ENCODE results near the gene EGFR. TPM values are rescaled to one million over a fixed set of nuclear protein-coding genes. Genes with fewer than 3 reads are reported as not detected.

Gene EGFR
- total RNA-seq, 1 donor from 2014 or later = 12.8 TPM

- no peak overlapping the region for H3K27ac Mint-ChIP-seq (ENCODE audit: unreplicated experiment)
- H3K4me3 Mint-ChIP-seq (ENCODE audit: unreplicated experiment) = no peak overlapping the region
- H3K4me1 Mint-ChIP-seq (ENCODE audit: low read depth, unreplicated experiment) = peaks cover 3% of the 10 kb centered on the region
- peaks cover 1% of the 10 kb centered on the region for H3K9me3 Mint-ChIP-seq (ENCODE audit: unreplicated experiment)
- DNase-seq = no peak
- H3K27me3 Mint-ChIP-seq (ENCODE audit: unreplicated experiment) = no peaks in the 10 kb centered on the region
- H3K36me3 Mint-ChIP-seq (ENCODE audit: unreplicated experiment) = no peaks in the 10 kb centered on the region
- TF ChIP-seq CTCF (IDR thresholded peaks at IDR 0.05; ENCODE audit: partially characterized antibody, unreplicated experiment) = no peak
These were observed 221.8 kb downstream of the EGFR start for GRCh38 chr7:55240418-55241142.

- no peak for DNase-seq
- no peak for TF ChIP-seq CTCF (IDR thresholded peaks at IDR 0.05; ENCODE audit: partially characterized antibody, unreplicated experiment)
- H3K27ac Mint-ChIP-seq (ENCODE audit: unreplicated experiment) = no peak overlapping the region
- no peaks in the 10 kb centered on the region for H3K27me3 Mint-ChIP-seq (ENCODE audit: unreplicated experiment)
- no peak overlapping the region for H3K4me3 Mint-ChIP-seq (ENCODE audit: unreplicated experiment)
- no peaks in the 10 kb centered on the region for H3K36me3 Mint-ChIP-seq (ENCODE audit: unreplicated experiment)
- H3K4me1 Mint-ChIP-seq (ENCODE audit: low read depth, unreplicated experiment) = peaks cover under 1% of the 10 kb centered on the region
- H3K9me3 Mint-ChIP-seq (ENCODE audit: unreplicated experiment) = no peaks in the 10 kb centered on the region
These were observed 223.1 kb downstream of the EGFR start for GRCh38 chr7:55241958-55242357.

GRCh38 chr7:55242613-55243012 is 223.8 kb downstream of the EGFR start:
- H3K27me3 Mint-ChIP-seq (ENCODE audit: unreplicated experiment) = no peaks in the 10 kb centered on the region
- DNase-seq = no peak
- no peak overlapping the region for H3K4me3 Mint-ChIP-seq (ENCODE audit: unreplicated experiment)
- H3K36me3 Mint-ChIP-seq (ENCODE audit: unreplicated experiment) = no peaks in the 10 kb centered on the region
- H3K4me1 Mint-ChIP-seq (ENCODE audit: low read depth, unreplicated experiment) = no peaks in the 10 kb centered on the region
- no peaks in the 10 kb centered on the region for H3K9me3 Mint-ChIP-seq (ENCODE audit: unreplicated experiment)
- no peak for TF ChIP-seq CTCF (IDR thresholded peaks at IDR 0.05; ENCODE audit: partially characterized antibody, unreplicated experiment)
- H3K27ac Mint-ChIP-seq (ENCODE audit: unreplicated experiment) = no peak overlapping the region

GRCh38 chr7:55244006-55244745 is 225.4 kb downstream of the EGFR start:
- Mint-ChIP-seq H3K4me1 (ENCODE audit: low read depth, unreplicated experiment) (no peaks in the 10 kb centered on the region), H3K27me3 (ENCODE audit: unreplicated experiment) (no peaks in the 10 kb centered on the region), H3K4me3 (ENCODE audit: unreplicated experiment) (no peak overlapping the region), H3K9me3 (ENCODE audit: unreplicated experiment) (no peaks in the 10 kb centered on the region), H3K27ac (ENCODE audit: unreplicated experiment) (no peak overlapping the region), H3K36me3 (ENCODE audit: unreplicated experiment) (no peaks in the 10 kb centered on the region)
- TF ChIP-seq CTCF (IDR thresholded peaks at IDR 0.05; ENCODE audit: partially characterized antibody, unreplicated experiment) = no peak
- DNase-seq = no peak

GRCh38 chr7:55245271-55245723 is 226.5 kb downstream of the EGFR start:
- H3K27ac Mint-ChIP-seq (ENCODE audit: unreplicated experiment) = no peak overlapping the region
- no peak for TF ChIP-seq CTCF (IDR thresholded peaks at IDR 0.05; ENCODE audit: partially characterized antibody, unreplicated experiment)
- H3K4me3 Mint-ChIP-seq (ENCODE audit: unreplicated experiment) = no peak overlapping the region
- H3K36me3 Mint-ChIP-seq (ENCODE audit: unreplicated experiment) = no peaks in the 10 kb centered on the region
- H3K4me1 Mint-ChIP-seq (ENCODE audit: low read depth, unreplicated experiment) = no peaks in the 10 kb centered on the region
- no peaks in the 10 kb centered on the region for H3K9me3 Mint-ChIP-seq (ENCODE audit: unreplicated experiment)
- no peaks in the 10 kb centered on the region for H3K27me3 Mint-ChIP-seq (ENCODE audit: unreplicated experiment)
- no peak for DNase-seq
